HEK293 (cell line): ENCODE measurements around the gene GOPC.

Source experiments
- GLI4 ChIP-seq: fragments of 450-650 bp; formaldehyde crosslinking; IDR thresholded peaks from 2 replicates; pipeline ENCODE4 v1.5.1; 2016; ENCODE audit warnings: missing biosample characterization, missing genetic modification characterization
- IKZF3 ChIP-seq: fragments of 450-650 bp; IDR thresholded peaks from 2 replicates; pipeline ENCODE4 v1.5.0; 2018; ENCODE audit warnings: missing biosample characterization, mild to moderate bottlenecking, missing genetic modification characterization, moderate library complexity
- OSR2 ChIP-seq: fragments of 450-650 bp; formaldehyde crosslinking; IDR thresholded peaks from 2 replicates; pipeline ENCODE4 v1.5.1; 2016; ENCODE audit warnings: missing biosample characterization, missing genetic modification characterization
- PRDM1 ChIP-seq: fragments of 450-650 bp; formaldehyde crosslinking; IDR thresholded peaks from 2 replicates; pipeline ENCODE4; 2016; ENCODE audit warnings: missing biosample characterization, missing genetic modification characterization
- SP2 ChIP-seq: fragments of 450-650 bp; formaldehyde crosslinking; IDR thresholded peaks from 2 replicates; pipeline ENCODE4 v1.5.1; 2016; ENCODE audit warnings: missing biosample characterization, missing genetic modification characterization
- SP3 ChIP-seq: fragments of 450-650 bp; formaldehyde crosslinking; IDR thresholded peaks from 2 replicates; pipeline ENCODE4 v1.5.1; 2016; ENCODE audit warnings: missing biosample characterization, missing genetic modification characterization
- SP7 ChIP-seq: fragments of 450-650 bp; formaldehyde crosslinking; IDR thresholded peaks from 2 replicates; pipeline ENCODE4 v1.5.1; 2016; ENCODE audit warnings: missing biosample characterization, missing genetic modification characterization
- TCF7L2 ChIP-seq: IDR thresholded peaks from 2 replicates; pipeline ENCODE4 v1.6.1; 2011; ENCODE audit warnings: low read depth, mild to moderate bottlenecking, inconsistent platforms, low read length, moderate library complexity, borderline replicate concordance
- YY1 ChIP-seq: fragments of 450-650 bp; formaldehyde crosslinking; IDR thresholded peaks from 2 replicates; pipeline ENCODE4 v1.5.1; 2018; ENCODE audit warnings: missing biosample characterization, missing genetic modification characterization
- ZBTB17 ChIP-seq: fragments of 450-650 bp; formaldehyde crosslinking; IDR thresholded peaks from 2 replicates; pipeline ENCODE4 v1.5.1; 2016; ENCODE audit warnings: missing biosample characterization, missing genetic modification characterization
- ZBTB26 ChIP-seq: fragments of 450-650 bp; formaldehyde crosslinking; optimal IDR thresholded peaks from 2 replicates; pipeline ENCODE3; 2016; ENCODE audit warnings: missing biosample characterization, mild to moderate bottlenecking, missing genetic modification characterization
- ZBTB8A ChIP-seq: fragments of 450-650 bp; formaldehyde crosslinking; IDR thresholded peaks from 2 replicates; pipeline ENCODE4 v1.5.1; 2016; ENCODE audit warnings: missing biosample characterization, missing genetic modification characterization
- ZEB2 ChIP-seq: fragments of 450-650 bp; formaldehyde crosslinking; IDR thresholded peaks from 2 replicates; pipeline ENCODE4 v1.5.1; 2016; ENCODE audit warnings: missing biosample characterization, missing genetic modification characterization
- ZNF169 ChIP-seq: fragments of 450-650 bp; formaldehyde crosslinking; IDR thresholded peaks from 2 replicates; pipeline ENCODE4 v1.5.1; 2016; ENCODE audit warnings: missing biosample characterization, missing genetic modification characterization
- ZNF221 ChIP-seq: fragments of 450-650 bp; formaldehyde crosslinking; IDR thresholded peaks from 2 replicates; pipeline ENCODE4 v1.5.1; 2017; ENCODE audit warnings: missing biosample characterization, missing genetic modification characterization, borderline replicate concordance
- ZNF223 ChIP-seq: fragments of 450-650 bp; formaldehyde crosslinking; IDR thresholded peaks from 2 replicates; pipeline ENCODE4 v1.5.1; 2016; ENCODE audit warnings: missing biosample characterization, missing genetic modification characterization
- ZNF335 ChIP-seq: fragments of 450-650 bp; formaldehyde crosslinking; conservative IDR thresholded peaks from 2 replicates; pipeline ENCODE4 v1.5.1; 2016; ENCODE audit warnings: missing biosample characterization, missing genetic modification characterization
- ZNF366 ChIP-seq: fragments of 450-650 bp; formaldehyde crosslinking; conservative IDR thresholded peaks from 2 replicates; pipeline ENCODE4 v1.5.1; 2016; ENCODE audit warnings: missing biosample characterization, missing genetic modification characterization
- ZNF391 ChIP-seq: fragments of 450-650 bp; formaldehyde crosslinking; IDR thresholded peaks from 2 replicates; pipeline ENCODE4 v1.5.1; 2016; ENCODE audit warnings: low read depth, missing biosample characterization, missing genetic modification characterization, borderline replicate concordance
- ZNF423 ChIP-seq: fragments of 450-650 bp; formaldehyde crosslinking; IDR thresholded peaks from 2 replicates; pipeline ENCODE4 v1.5.1; 2016; ENCODE audit warnings: missing biosample characterization, missing genetic modification characterization
- ZNF501 ChIP-seq: fragments of 450-650 bp; formaldehyde crosslinking; IDR thresholded peaks from 2 replicates; pipeline ENCODE4 v1.5.1; 2016; ENCODE audit warnings: missing biosample characterization, missing genetic modification characterization
- ZNF514 ChIP-seq: fragments of 450-650 bp; formaldehyde crosslinking; IDR thresholded peaks from 2 replicates; pipeline ENCODE4 v1.5.1; 2016; ENCODE audit warnings: missing biosample characterization, missing genetic modification characterization
- ZNF518A ChIP-seq: fragments of 450-650 bp; formaldehyde crosslinking; conservative IDR thresholded peaks from 2 replicates; pipeline ENCODE4 v1.5.1; 2016; ENCODE audit warnings: low read depth, missing biosample characterization, missing genetic modification characterization
- ZNF561 ChIP-seq: fragments of 450-650 bp; IDR thresholded peaks from 2 replicates; pipeline ENCODE4 v1.5.1; 2018; ENCODE audit warnings: missing biosample characterization, missing genetic modification characterization, borderline replicate concordance
- ZNF623 ChIP-seq: fragments of 450-650 bp; formaldehyde crosslinking; IDR thresholded peaks from 2 replicates; pipeline ENCODE4 v1.5.1; 2016; ENCODE audit warnings: missing biosample characterization, missing genetic modification characterization
- ZNF629 ChIP-seq: fragments of 450-650 bp; formaldehyde crosslinking; IDR thresholded peaks from 2 replicates; pipeline ENCODE4 v1.5.1; 2017; ENCODE audit warnings: missing biosample characterization, missing genetic modification characterization
- ZNF670 ChIP-seq: fragments of 450-650 bp; formaldehyde crosslinking; IDR thresholded peaks from 2 replicates; pipeline ENCODE4 v1.5.1; 2016; ENCODE audit warnings: missing biosample characterization, missing genetic modification characterization, low read depth
- ZNF768 ChIP-seq: fragments of 450-650 bp; formaldehyde crosslinking; IDR thresholded peaks from 2 replicates; pipeline ENCODE4 v1.5.1; 2018; ENCODE audit warnings: missing biosample characterization, mild to moderate bottlenecking, missing genetic modification characterization
- ZNF837 ChIP-seq: fragments of 450-650 bp; formaldehyde crosslinking; IDR thresholded peaks from 2 replicates; pipeline ENCODE4 v1.5.1; 2016; ENCODE audit warnings: missing biosample characterization, missing genetic modification characterization
- ZNF843 ChIP-seq: fragments of 450-650 bp; formaldehyde crosslinking; IDR thresholded peaks from 2 replicates; pipeline ENCODE4 v1.5.1; 2016; ENCODE audit warnings: missing biosample characterization, missing genetic modification characterization
- ZSCAN18 ChIP-seq: fragments of 450-650 bp; formaldehyde crosslinking; IDR thresholded peaks from 2 replicates; pipeline ENCODE4 v1.5.1; 2016; ENCODE audit warnings: missing biosample characterization, missing genetic modification characterization
- ZSCAN23 ChIP-seq: fragments of 450-650 bp; formaldehyde crosslinking; IDR thresholded peaks from 2 replicates; pipeline ENCODE4 v1.5.1; 2016; ENCODE audit warnings: missing biosample characterization, missing genetic modification characterization
- ZSCAN4 ChIP-seq: fragments of 450-650 bp; formaldehyde crosslinking; IDR thresholded peaks from 2 replicates; pipeline ENCODE4 v1.5.1; 2017; ENCODE audit warnings: missing biosample characterization, missing genetic modification characterization

Gene GOPC

GRCh38 chr6:117602151-117602898, at the start of gene GOPC (continued):
- TF ChIP-seq ZBTB26 (tag by site-specific recombination) (peak; percentile 70), ZNF221 (tag by site-specific recombination) (no peak), ZBTB8A (tag by site-specific recombination) (peak; percentile 67), ZNF514 (tag by site-specific recombination) (no peak), ZBTB17 (tag by site-specific recombination) (peak; percentile 79), ZEB2 (tag by site-specific recombination) (peak; percentile 74; the same call in 1 of the 2 replicates), IKZF3 (tag by site-specific recombination) (peak; percentile 38), YY1 (tag by site-specific recombination) (peak; percentile 84), ZSCAN18 (tag by site-specific recombination) (no peak), TCF7L2 (no peak), PRDM1 (tag by site-specific recombination) (no peak), ZNF518A (tag by site-specific recombination) (peak; percentile 71), ZNF837 (tag by site-specific recombination) (no peak), SP3 (tag by site-specific recombination) (peak; percentile 85), ZNF391 (tag by site-specific recombination) (no peak; the same call in 1 of the 2 replicates), OSR2 (tag by site-specific recombination) (no peak), SP7 (tag by site-specific recombination) (peak; percentile 61), ZNF169 (no peak), SP2 (peak; percentile 94), ZNF366 (tag by site-specific recombination) (peak; percentile 64), ZNF670 (tag by site-specific recombination) (no peak), GLI4 (tag by site-specific recombination) (no peak), ZNF623 (tag by site-specific recombination) (0 out of 2 replicates have a peak, but pooled peaks have one; percentile 17), ZNF629 (tag by site-specific recombination) (peak; percentile 56), ZNF768 (tag by site-specific recombination) (peak; percentile 37; the same call in 1 of the 2 replicates), ZNF843 (tag by site-specific recombination) (peak; percentile 48; the same call in 1 of the 2 replicates), ZNF423 (tag by site-specific recombination) (peak; percentile 94), ZSCAN4 (0 out of 2 replicates have a peak, but pooled peaks have one; percentile 21), ZNF501 (tag by site-specific recombination) (peak; percentile 82), ZNF335 (tag by site-specific recombination) (peak; percentile 94), ZNF561 (tag by site-specific recombination) (peak; percentile 80), ZNF223 (tag by site-specific recombination) (0 out of 2 replicates have a peak, but pooled peaks have one; percentile 11), ZSCAN23 (tag by site-specific recombination) (no peak)
